ENCODE measurements around the gene PDGFC. TPM values are rescaled to one million over a fixed set of nuclear protein-coding genes. Genes with fewer than 3 reads are reported as not detected.
A peak's percentile ranks its signal among the peaks of the same experiment; 100 is the strongest.

The PDGFC gene
- total and polyA plus RNA-seq, 2 of the 13 experiments (the other 11 are each of a cell fraction or from before 2014, with no cell fraction given) = 4.6 to 9.1 TPM

DNA sequence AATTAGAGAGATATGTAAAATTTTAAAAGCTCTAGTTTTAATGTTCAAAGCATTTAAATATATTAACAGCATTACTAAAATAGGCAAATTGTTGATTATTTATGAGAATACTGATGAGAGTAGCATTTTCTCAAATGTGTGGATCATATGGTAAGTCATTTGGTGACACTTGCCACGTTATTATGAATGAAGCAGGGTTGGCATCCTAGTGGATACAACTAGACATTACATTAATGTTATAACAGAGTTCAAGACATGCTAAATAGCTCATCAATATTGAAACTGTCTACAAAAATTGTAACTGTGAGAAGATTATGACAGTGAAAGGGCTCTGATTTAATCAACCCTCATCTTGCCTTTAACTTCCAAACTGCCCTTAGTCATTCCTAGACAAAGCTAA is 171.1 kb downstream of the PDGFC start:
- in situ Hi-C loops (cut with HindIII; ENCODE audit: extremely low pct_ligation_motif_present, low pct_unique_long_range_greater_than_20kb) (no loop called here), intact Hi-C loops (cut with micrococcal nuclease; ENCODE audit: unreplicated experiment) (no loop called here)
- Histone ChIP-seq H3K36me3 (replicated peaks in 1 of 2; ENCODE audit: control insufficient read depth in 1 of 2, insufficient read depth in 2 of 2, low read length in 2 of 2) (no peaks in the 10 kb centered on the region), H3K27ac (ENCODE audit: extremely low read length, insufficient read depth, low read length) (no peak overlapping the region), H3K4me2 (ENCODE audit: low read depth, low read length) (no peak overlapping the region), H3K79me2 (ENCODE audit: insufficient read depth, low read length) (no peaks in the 10 kb centered on the region), H3K9me3 (ENCODE audit: low read length) (no peaks in the 10 kb centered on the region), H3K9ac (ENCODE audit: insufficient read depth, low read depth, low read length) (no peak overlapping the region), H3K4me1 (ENCODE audit: insufficient read depth, low read length) (no peaks in the 10 kb centered on the region), H2AFZ (ENCODE audit: low read length) (no peak overlapping the region), H3K27me3 (ENCODE audit: control insufficient read depth in 1 of 2, insufficient read depth in 2 of 2, low read length in 2 of 2) (no peaks in the 10 kb centered on the region), H3K4me3 (replicated peaks in 1 of 3; ENCODE audit: insufficient read depth in 1 of 3, low read depth in 2 of 3, low read length in 3 of 3) (no peak overlapping the region), H4K20me1 (ENCODE audit: insufficient read depth, low read length) (no peaks in the 10 kb centered on the region)
- ChIA-PET CTCF (ENCODE audit: low intra/inter-chr PET ratio, low total read pairs) (no interaction called here), POLR2A (no interaction called here)
- no TSS peak for BruUV-seq (replicated peaks)
- 0 out of 4 replicates have a peak, but pooled peaks of 1 of the 2 experiments have one; percentile 2 for TF ChIP-seq MAFK (conservative IDR thresholded peaks at IDR 0.05 in 1 of 2, IDR thresholded peaks at IDR 0.05 in 1 of 2; ENCODE audit: low read length in 2 of 2)
- TF ChIP-seq NPAS2 (CRISPR knock-in tag; IDR thresholded peaks at IDR 0.05; ENCODE audit: borderline replicate concordance) = no peak
- TF ChIP-seq, protein P1, sequence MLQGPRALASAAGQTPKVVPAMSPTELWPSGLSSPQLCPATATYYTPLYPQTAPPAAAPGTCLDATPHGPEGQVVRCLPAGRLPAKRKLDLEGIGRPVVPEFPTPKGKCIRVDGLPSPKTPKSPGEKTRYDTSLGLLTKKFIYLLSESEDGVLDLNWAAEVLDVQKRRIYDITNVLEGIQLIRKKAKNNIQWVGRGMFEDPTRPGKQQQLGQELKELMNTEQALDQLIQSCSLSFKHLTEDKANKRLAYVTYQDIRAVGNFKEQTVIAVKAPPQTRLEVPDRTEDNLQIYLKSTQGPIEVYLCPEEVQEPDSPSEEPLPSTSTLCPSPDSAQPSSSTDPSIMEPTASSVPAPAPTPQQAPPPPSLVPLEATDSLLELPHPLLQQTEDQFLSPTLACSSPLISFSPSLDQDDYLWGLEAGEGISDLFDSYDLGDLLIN (CRISPR knock-in tag; IDR thresholded peaks at IDR 0.05; ENCODE audit: borderline replicate concordance) = no peak
- no peak for FAIRE-seq
- no peak for ATAC-seq
- 94% methylated on average over 1 of the region's 1 CpG for WGBS (ENCODE audit: low lambda C conversion rate)
- DNase-seq (ENCODE audit: low spot score) = no peak

- in situ Hi-C loops (cut with HindIII; ENCODE audit: extremely low pct_ligation_motif_present, low pct_unique_long_range_greater_than_20kb) = no loop called here
- Histone ChIP-seq H3K27ac (ENCODE audit: extremely low read length, insufficient read depth, low read length) (no peak overlapping the region), H3K9me3 (ENCODE audit: low read length) (no peaks in the 10 kb centered on the region), H3K79me2 (ENCODE audit: insufficient read depth, low read length) (no peaks in the 10 kb centered on the region), H3K36me3 (replicated peaks in 1 of 2; ENCODE audit: control insufficient read depth in 1 of 2, insufficient read depth in 2 of 2, low read length in 2 of 2) (no peaks in the 10 kb centered on the region), H3K9ac (ENCODE audit: insufficient read depth, low read depth, low read length) (no peak overlapping the region), H3K4me3 (replicated peaks in 1 of 3; ENCODE audit: insufficient read depth in 1 of 3, low read depth in 2 of 3, low read length in 3 of 3) (no peak overlapping the region), H3K4me2 (ENCODE audit: low read depth, low read length) (no peak overlapping the region), H4K20me1 (ENCODE audit: insufficient read depth, low read length) (no peaks in the 10 kb centered on the region), H3K4me1 (ENCODE audit: insufficient read depth, low read length) (no peaks in the 10 kb centered on the region), H3K27me3 (ENCODE audit: control insufficient read depth in 1 of 2, insufficient read depth in 2 of 2, low read length in 2 of 2) (no peaks in the 10 kb centered on the region), H2AFZ (ENCODE audit: low read length) (no peak overlapping the region)
- 88% methylated on average over 1 of the region's 1 CpG for WGBS (ENCODE audit: low lambda C conversion rate)
- ATAC-seq = no peak
- no peak for FAIRE-seq
- ChIA-PET POLR2A (no interaction called here), CTCF (ENCODE audit: low intra/inter-chr PET ratio, low total read pairs) (no interaction called here)
- intact Hi-C loops (cut with micrococcal nuclease; ENCODE audit: unreplicated experiment) = no loop called here
- DNase-seq (ENCODE audit: low spot score) = no peak
- no TSS peak for BruUV-seq (replicated peaks)
- no peak for TF ChIP-seq MZF1 (CRISPR knock-in tag; IDR thresholded peaks at IDR 0.05; ENCODE audit: borderline replicate concordance)
- TF ChIP-seq, protein P2, sequence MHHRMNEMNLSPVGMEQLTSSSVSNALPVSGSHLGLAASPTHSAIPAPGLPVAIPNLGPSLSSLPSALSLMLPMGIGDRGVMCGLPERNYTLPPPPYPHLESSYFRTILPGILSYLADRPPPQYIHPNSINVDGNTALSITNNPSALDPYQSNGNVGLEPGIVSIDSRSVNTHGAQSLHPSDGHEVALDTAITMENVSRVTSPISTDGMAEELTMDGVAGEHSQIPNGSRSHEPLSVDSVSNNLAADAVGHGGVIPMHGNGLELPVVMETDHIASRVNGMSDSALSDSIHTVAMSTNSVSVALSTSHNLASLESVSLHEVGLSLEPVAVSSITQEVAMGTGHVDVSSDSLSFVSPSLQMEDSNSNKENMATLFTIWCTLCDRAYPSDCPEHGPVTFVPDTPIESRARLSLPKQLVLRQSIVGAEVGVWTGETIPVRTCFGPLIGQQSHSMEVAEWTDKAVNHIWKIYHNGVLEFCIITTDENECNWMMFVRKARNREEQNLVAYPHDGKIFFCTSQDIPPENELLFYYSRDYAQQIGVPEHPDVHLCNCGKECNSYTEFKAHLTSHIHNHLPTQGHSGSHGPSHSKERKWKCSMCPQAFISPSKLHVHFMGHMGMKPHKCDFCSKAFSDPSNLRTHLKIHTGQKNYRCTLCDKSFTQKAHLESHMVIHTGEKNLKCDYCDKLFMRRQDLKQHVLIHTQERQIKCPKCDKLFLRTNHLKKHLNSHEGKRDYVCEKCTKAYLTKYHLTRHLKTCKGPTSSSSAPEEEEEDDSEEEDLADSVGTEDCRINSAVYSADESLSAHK (CRISPR knock-in tag; IDR thresholded peaks at IDR 0.05; ENCODE audit: borderline replicate concordance) = no peak
- no peak for TF ChIP-seq PRMT3 (CRISPR knock-in tag; IDR thresholded peaks at IDR 0.05; ENCODE audit: borderline replicate concordance, low read depth)
- TF ChIP-seq ZNF607 (CRISPR knock-in tag; IDR thresholded peaks at IDR 0.05; ENCODE audit: borderline replicate concordance) = no peak
- TF ChIP-seq ZNF777 (CRISPR knock-in tag; IDR thresholded peaks at IDR 0.05) = no peak
- TF ChIP-seq NR1H2 (CRISPR knock-in tag; IDR thresholded peaks at IDR 0.05; ENCODE audit: borderline replicate concordance, low read depth) = no peak
- no peak for TF ChIP-seq ZNF574 (CRISPR knock-in tag; IDR thresholded peaks at IDR 0.05)
Measured at GRCh38 chr4:156799121-156799589, 172.4 kb downstream of the PDGFC start.

Data from HepG2 (cell line).